Calu3 (cell line): ENCODE results near the gene ZNF644. TPM values are rescaled to one million over a fixed set of nuclear protein-coding genes. Genes with fewer than 3 reads are reported as not detected.

Experiments used
- BruUV-seq: library from RNA; stranded (reverse); fragments of 400-500 nt; replicated peaks from 2 replicates; lab custom pipeline; 2021; lab: Mats Ljungman, UMichigan
- CTCF ChIA-PET: fragments of 300-600 bp; sonication (Branson Sonifier 250); formaldehyde crosslinking; loops from one replicate; lab custom pipeline; 2022; ENCODE audit warnings: antibody characterized with exemption; lab: Charles Lee
- DNase-seq: peaks from one replicate; pipeline ENCODE4 v3.0.0; 2022
- H3K27ac Mint-ChIP-seq: one replicate; pipeline ENCODE4 v1.8.0; 2022; ENCODE audit warnings: mixed read lengths; ENCODE audit not compliant: unreplicated experiment
- H3K27me3 Mint-ChIP-seq: one replicate; pipeline ENCODE4 v1.8.0; 2022; ENCODE audit warnings: mixed read lengths; ENCODE audit not compliant: unreplicated experiment
- H3K36me3 Mint-ChIP-seq: one replicate; pipeline ENCODE4 v1.8.0; 2022; ENCODE audit warnings: mild to moderate bottlenecking, moderate library complexity, mixed read lengths; ENCODE audit not compliant: insufficient read depth, unreplicated experiment
- H3K4me1 Mint-ChIP-seq: one replicate; pipeline ENCODE4 v1.8.0; 2022; ENCODE audit warnings: mild to moderate bottlenecking, low read depth, mixed read lengths; ENCODE audit not compliant: unreplicated experiment
- H3K4me3 Mint-ChIP-seq: one replicate; pipeline ENCODE4 v1.8.0; 2022; ENCODE audit warnings: mild to moderate bottlenecking, low read depth, moderate library complexity, mixed read lengths; ENCODE audit not compliant: unreplicated experiment
- H3K9me3 Mint-ChIP-seq: one replicate; pipeline ENCODE4 v1.8.0; 2022; ENCODE audit warnings: low read depth, mixed read lengths; ENCODE audit not compliant: unreplicated experiment
- CTCF ChIP-seq: fragments of 200-600 bp; IDR thresholded peaks from one replicate; pipeline ENCODE4 v1.8.0; 2022; ENCODE audit warnings: antibody characterized with exemption; ENCODE audit not compliant: unreplicated experiment
- intact Hi-C: fragments of 100-400 bp; cut with micrococcal nuclease; formaldehyde crosslinking; loops from one replicate; pipeline ENCODE4 v1.10.0; 2022; ENCODE audit not compliant: unreplicated experiment
- total RNA-seq: library from RNA; stranded (reverse); gene quantifications from 2 replicates; pipeline ENCODE4 v1.2.3, GENCODE V29; 2022

The ZNF644 gene
- total RNA-seq, 1 experiment from 2014 or later = 76.0 TPM

DNA sequence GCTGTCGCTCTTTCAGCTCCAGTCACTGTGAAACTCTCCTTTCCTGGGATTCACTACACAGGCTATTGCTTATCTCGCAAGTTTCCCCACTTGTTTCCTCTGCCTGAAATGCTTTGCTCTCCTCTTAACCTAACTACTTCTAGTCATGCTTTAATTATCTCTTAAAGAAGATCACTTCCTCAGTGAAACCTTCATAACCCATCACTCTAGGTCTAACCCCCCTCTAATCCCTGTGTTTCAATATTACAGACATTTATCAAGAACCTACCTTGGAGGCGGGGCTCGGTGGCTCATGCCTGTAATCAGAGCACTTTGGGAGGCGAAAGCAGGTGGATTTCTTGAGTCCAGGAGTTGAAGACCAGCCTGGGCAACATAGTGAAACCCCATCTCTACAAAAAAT, 16.7 kb upstream of the ZNF644 start:
- no peak for TF ChIP-seq CTCF
- CTCF ChIA-PET = no interaction called here

GRCh38 chr1:91036894-91037829, 15.3 kb upstream of the ZNF644 start:
- Mint-ChIP-seq H3K36me3 (no peaks in the 10 kb centered on the region), H3K27me3 (no peaks in the 10 kb centered on the region), H3K27ac (no peak overlapping the region), H3K4me1 (peaks cover 8% of the 10 kb centered on the region), H3K9me3 (peaks cover 7% of the 10 kb centered on the region), H3K4me3 (no peak overlapping the region)
- CTCF ChIA-PET = no interaction called here
- no peak for TF ChIP-seq CTCF
- DNase-seq = no peak
- no TSS peak for BruUV-seq
- intact Hi-C loops = no loop called here

More for the DNA sequence above, 16.7 kb upstream of the ZNF644 start:
- Mint-ChIP-seq H3K27ac (no peak overlapping the region), H3K9me3 (peaks cover 7% of the 10 kb centered on the region), H3K27me3 (no peaks in the 10 kb centered on the region), H3K4me3 (no peak overlapping the region), H3K36me3 (no peaks in the 10 kb centered on the region), H3K4me1 (peaks cover 8% of the 10 kb centered on the region)
- no peak for DNase-seq
- intact Hi-C loops = no loop called here
- no TSS peak for BruUV-seq

GRCh38 chr1:91032349-91032748, 10.5 kb upstream of the ZNF644 start:
- no peaks in the 10 kb centered on the region for H3K27me3 Mint-ChIP-seq

GRCh38 chr1:91031081-91031480, 9.2 kb upstream of the ZNF644 start:
- no peaks in the 10 kb centered on the region for H3K9me3 Mint-ChIP-seq
- CTCF ChIA-PET = no interaction called here
- intact Hi-C loops = no loop called here

More at GRCh38 chr1:91032349-91032748, 10.5 kb upstream of the ZNF644 start:
- DNase-seq = no peak
- no peak overlapping the region for H3K27ac Mint-ChIP-seq
- no peaks in the 10 kb centered on the region for H3K36me3 Mint-ChIP-seq
- CTCF ChIA-PET = no interaction called here
- H3K4me3 Mint-ChIP-seq = no peak overlapping the region
- no TSS peak for BruUV-seq
- intact Hi-C loops = no loop called here
- peaks cover 8% of the 10 kb centered on the region for H3K4me1 Mint-ChIP-seq
- TF ChIP-seq CTCF = no peak
- H3K9me3 Mint-ChIP-seq = no peaks in the 10 kb centered on the region

More at GRCh38 chr1:91031081-91031480, 9.2 kb upstream of the ZNF644 start:
- H3K4me3 Mint-ChIP-seq = no peak overlapping the region
- no peaks in the 10 kb centered on the region for H3K4me1 Mint-ChIP-seq
- TF ChIP-seq CTCF = no peak
- no peaks in the 10 kb centered on the region for H3K27me3 Mint-ChIP-seq
- no peak for DNase-seq
- no TSS peak for BruUV-seq
- H3K27ac Mint-ChIP-seq = no peak overlapping the region
- H3K36me3 Mint-ChIP-seq = no peaks in the 10 kb centered on the region
